ENCODE results near the gene SLC5A4. TPM values are rescaled to one million over a fixed set of nuclear protein-coding genes. Genes with fewer than 3 reads are reported as not detected.
"Not testable (repeated sequence)": the region's sequence is repeated elsewhere in the genome, so short reads cannot be mapped to it uniquely, and the experiment has no call there.

The SLC5A4 gene
- polyA plus RNA-seq, 1 donor, result 2.6 TPM

DNA sequence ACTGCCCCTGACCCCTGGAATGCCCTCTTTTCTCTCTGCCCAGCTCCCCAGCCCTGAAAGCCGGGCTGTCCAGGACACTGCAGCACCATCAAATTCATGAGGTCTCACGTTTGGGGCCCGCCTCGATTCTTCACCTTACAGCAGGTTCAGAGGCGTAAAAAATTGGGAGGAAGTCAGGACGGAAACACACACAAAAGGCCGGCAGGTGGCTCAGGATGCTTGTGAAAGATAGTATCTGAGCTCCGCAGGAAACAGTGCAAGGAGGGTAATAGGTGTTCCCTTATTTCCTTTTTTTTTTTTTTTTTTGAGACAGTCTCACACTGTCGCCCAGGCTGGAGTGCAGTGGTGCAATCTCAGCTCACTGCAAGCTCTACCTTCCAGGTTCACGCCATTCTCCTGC is 54.4 kb downstream of the SLC5A4 start:
- WGBS (ENCODE audit: insufficient coverage, low lambda C conversion rate), result no CpG with 5 or more reads among the region's 10 CpGs
- Histone ChIP-seq H3K27ac (ENCODE audit: low read length) (no peak overlapping the region), H3K36me3 (ENCODE audit: control insufficient read depth, insufficient read depth, low read length) (no peaks in the 10 kb centered on the region), H3K4me3 (ENCODE audit: low read length) (no peak overlapping the region), H3K9me3 (ENCODE audit: control insufficient read depth, low read depth, low read length) (no peaks in the 10 kb centered on the region), H3K4me1 (ENCODE audit: control insufficient read depth, insufficient read depth, low read length) (peaks cover 6% of the 10 kb centered on the region), H3K27me3 (ENCODE audit: control insufficient read depth, insufficient read depth, low read length) (peaks cover 16% of the 10 kb centered on the region)
- no peak for DNase-seq

GRCh38 chr22:32199961-32200360 is 55.2 kb downstream of the SLC5A4 start:
- Histone ChIP-seq H3K4me1 (ENCODE audit: control insufficient read depth, insufficient read depth, low read length) (peaks cover 6% of the 10 kb centered on the region), H3K9me3 (ENCODE audit: control insufficient read depth, low read depth, low read length) (no peaks in the 10 kb centered on the region), H3K27ac (ENCODE audit: low read length) (no peak overlapping the region), H3K27me3 (ENCODE audit: control insufficient read depth, insufficient read depth, low read length) (peaks cover 16% of the 10 kb centered on the region), H3K36me3 (ENCODE audit: control insufficient read depth, insufficient read depth, low read length) (no peaks in the 10 kb centered on the region), H3K4me3 (ENCODE audit: low read length) (no peak overlapping the region)
- DNase-seq, result no peak
- no CpG with 5 or more reads among the region's 7 CpGs for WGBS (ENCODE audit: insufficient coverage, low lambda C conversion rate)

DNA sequence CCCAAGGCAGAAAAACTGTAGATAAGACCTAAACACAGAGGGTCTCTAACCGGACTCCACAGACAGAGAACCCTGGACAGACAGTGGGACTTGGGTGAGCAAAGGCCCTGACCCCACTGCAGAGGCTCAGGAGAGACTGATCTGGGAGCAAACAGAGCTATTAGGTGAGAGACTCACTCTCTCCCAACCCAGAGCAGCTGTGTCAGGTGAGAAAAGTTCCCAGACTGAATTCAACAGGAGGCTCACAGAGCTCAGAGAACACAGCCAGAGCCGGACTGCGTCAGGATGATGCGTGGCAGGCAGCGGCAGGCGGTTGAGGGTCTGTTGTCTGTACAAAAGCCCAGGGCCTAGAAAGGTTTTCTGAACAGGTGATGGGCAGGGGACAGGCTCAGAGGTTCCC is 55.8 kb downstream of the SLC5A4 start:
- no peak overlapping the region for H3K27ac ChIP-seq (ENCODE audit: low read length)

DNA sequence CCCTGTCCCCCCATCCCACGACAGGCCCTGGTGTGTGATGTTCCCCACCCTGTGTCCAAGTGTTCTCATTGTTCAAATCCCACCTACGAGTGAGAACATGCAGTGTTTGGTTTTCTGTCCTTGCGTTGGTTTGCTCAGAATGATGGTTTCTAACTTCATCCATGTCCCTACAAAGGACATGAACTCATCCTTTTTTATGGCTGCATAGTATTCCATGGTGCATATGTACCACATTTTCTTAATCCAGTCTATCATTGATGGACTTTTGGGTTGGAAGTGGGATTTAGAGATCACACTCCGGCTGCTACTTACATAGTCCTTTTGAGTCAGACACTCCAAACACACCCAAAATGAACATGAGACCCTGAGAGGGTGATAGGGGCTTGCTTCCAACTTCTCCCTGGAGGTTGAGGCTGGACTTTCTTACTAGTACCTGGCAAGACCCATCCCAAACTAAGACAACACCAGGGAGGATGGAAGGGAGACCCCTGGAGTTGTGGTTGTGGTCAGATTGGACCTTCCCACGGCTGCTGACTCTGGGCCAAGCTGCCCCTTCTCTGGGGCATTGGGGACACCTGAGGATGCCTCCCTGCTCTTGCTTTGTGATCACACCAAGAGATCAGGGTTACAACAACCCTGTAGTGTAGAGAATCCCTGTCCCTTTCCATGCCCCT is 57.5 kb downstream of the SLC5A4 start:
- WGBS (ENCODE audit: insufficient coverage, low lambda C conversion rate), result no CpG with 5 or more reads among the region's 5 CpGs
- not testable (repeated sequence) for H3K36me3 ChIP-seq (ENCODE audit: control insufficient read depth, insufficient read depth, low read length); H3K4me3 ChIP-seq (ENCODE audit: low read length); DNase-seq; H3K9me3 ChIP-seq (ENCODE audit: control insufficient read depth, low read depth, low read length); H3K27ac ChIP-seq (ENCODE audit: low read length); H3K27me3 ChIP-seq (ENCODE audit: control insufficient read depth, insufficient read depth, low read length); H3K4me1 ChIP-seq (ENCODE audit: control insufficient read depth, insufficient read depth, low read length)

More for the DNA sequence above, 55.8 kb downstream of the SLC5A4 start:
- no peak overlapping the region for H3K4me3 ChIP-seq (ENCODE audit: low read length)
- H3K4me1 ChIP-seq (ENCODE audit: control insufficient read depth, insufficient read depth, low read length), result peaks cover 6% of the 10 kb centered on the region
- peaks cover 16% of the 10 kb centered on the region for H3K27me3 ChIP-seq (ENCODE audit: control insufficient read depth, insufficient read depth, low read length)
- no peaks in the 10 kb centered on the region for H3K36me3 ChIP-seq (ENCODE audit: control insufficient read depth, insufficient read depth, low read length)
- H3K9me3 ChIP-seq (ENCODE audit: control insufficient read depth, low read depth, low read length), result no peaks in the 10 kb centered on the region
- no CpG with 5 or more reads among the region's 6 CpGs for WGBS (ENCODE audit: insufficient coverage, low lambda C conversion rate)
- DNase-seq, result no peak

DNA sequence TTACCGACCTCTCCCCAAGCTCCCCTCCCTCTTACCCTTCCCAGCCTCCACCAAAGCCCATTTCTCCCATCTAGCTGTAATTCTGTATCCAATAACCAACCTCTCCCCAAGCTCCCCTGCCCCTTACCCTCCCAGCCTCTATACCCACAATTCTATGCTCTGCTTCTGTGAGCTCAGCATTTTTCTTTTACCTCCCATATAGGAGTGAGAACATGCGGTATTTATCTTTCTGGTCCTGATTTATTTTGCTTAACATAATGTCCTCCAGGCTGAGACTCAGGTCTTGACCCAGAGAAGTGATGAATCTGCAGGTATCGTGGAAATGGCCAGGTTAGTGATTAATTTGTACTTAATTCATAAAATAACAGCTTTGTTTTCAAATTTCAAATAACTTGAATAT is 59.2 kb downstream of the SLC5A4 start:
- not testable (repeated sequence) for H3K4me1 ChIP-seq (ENCODE audit: control insufficient read depth, insufficient read depth, low read length); H3K27me3 ChIP-seq (ENCODE audit: control insufficient read depth, insufficient read depth, low read length); DNase-seq; H3K27ac ChIP-seq (ENCODE audit: low read length); H3K9me3 ChIP-seq (ENCODE audit: control insufficient read depth, low read depth, low read length); H3K36me3 ChIP-seq (ENCODE audit: control insufficient read depth, insufficient read depth, low read length); H3K4me3 ChIP-seq (ENCODE audit: low read length)
- WGBS (ENCODE audit: insufficient coverage, low lambda C conversion rate), result no CpG with 5 or more reads among the region's 3 CpGs

GRCh38 chr22:32193346-32193745 is 61.8 kb downstream of the SLC5A4 start:
- not testable (repeated sequence) for H3K27ac ChIP-seq (ENCODE audit: low read length); H3K9me3 ChIP-seq (ENCODE audit: control insufficient read depth, low read depth, low read length); H3K36me3 ChIP-seq (ENCODE audit: control insufficient read depth, insufficient read depth, low read length); DNase-seq; H3K4me1 ChIP-seq (ENCODE audit: control insufficient read depth, insufficient read depth, low read length); H3K27me3 ChIP-seq (ENCODE audit: control insufficient read depth, insufficient read depth, low read length); H3K4me3 ChIP-seq (ENCODE audit: low read length)
- no CpG with 5 or more reads among the region's 9 CpGs for WGBS (ENCODE audit: insufficient coverage, low lambda C conversion rate)

DNA sequence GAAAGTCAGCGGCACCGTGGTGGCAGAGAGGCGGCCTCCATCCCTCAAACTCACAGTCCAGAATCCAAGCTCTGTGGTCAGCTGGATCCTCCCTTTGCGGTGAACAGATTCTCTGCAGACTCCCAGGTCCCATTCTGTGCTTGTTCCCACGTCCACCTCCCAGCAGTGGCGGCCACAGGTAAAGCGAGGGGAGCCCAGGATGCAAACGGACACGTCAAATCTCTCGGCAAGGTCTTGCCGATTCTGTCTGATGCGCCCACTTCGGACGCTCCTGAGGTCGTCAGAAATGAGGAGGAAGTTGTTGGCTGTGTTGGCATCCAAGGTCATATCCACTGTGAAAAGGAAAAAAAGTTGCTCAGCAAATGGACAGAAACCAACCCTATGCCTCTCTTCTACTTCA is 64.1 kb downstream of the SLC5A4 start:
- WGBS (ENCODE audit: insufficient coverage, low lambda C conversion rate), result no CpG with 5 or more reads among the region's 15 CpGs
- not testable (repeated sequence) for H3K9me3 ChIP-seq (ENCODE audit: control insufficient read depth, low read depth, low read length); H3K4me3 ChIP-seq (ENCODE audit: low read length); H3K4me1 ChIP-seq (ENCODE audit: control insufficient read depth, insufficient read depth, low read length); DNase-seq; H3K27ac ChIP-seq (ENCODE audit: low read length); H3K27me3 ChIP-seq (ENCODE audit: control insufficient read depth, insufficient read depth, low read length); H3K36me3 ChIP-seq (ENCODE audit: control insufficient read depth, insufficient read depth, low read length)

GRCh38 chr22:32185821-32186220 is 69.3 kb downstream of the SLC5A4 start:
- DNase-seq, result no peak
- Histone ChIP-seq H3K9me3 (ENCODE audit: control insufficient read depth, low read depth, low read length) (no peaks in the 10 kb centered on the region), H3K4me3 (ENCODE audit: low read length) (no peak overlapping the region), H3K27me3 (ENCODE audit: control insufficient read depth, insufficient read depth, low read length) (no peaks in the 10 kb centered on the region), H3K27ac (ENCODE audit: low read length) (no peak overlapping the region), H3K36me3 (ENCODE audit: control insufficient read depth, insufficient read depth, low read length) (no peaks in the 10 kb centered on the region), H3K4me1 (ENCODE audit: control insufficient read depth, insufficient read depth, low read length) (no peaks in the 10 kb centered on the region)
- WGBS (ENCODE audit: insufficient coverage, low lambda C conversion rate), result no CpG with 5 or more reads among the region's 3 CpGs

DNA sequence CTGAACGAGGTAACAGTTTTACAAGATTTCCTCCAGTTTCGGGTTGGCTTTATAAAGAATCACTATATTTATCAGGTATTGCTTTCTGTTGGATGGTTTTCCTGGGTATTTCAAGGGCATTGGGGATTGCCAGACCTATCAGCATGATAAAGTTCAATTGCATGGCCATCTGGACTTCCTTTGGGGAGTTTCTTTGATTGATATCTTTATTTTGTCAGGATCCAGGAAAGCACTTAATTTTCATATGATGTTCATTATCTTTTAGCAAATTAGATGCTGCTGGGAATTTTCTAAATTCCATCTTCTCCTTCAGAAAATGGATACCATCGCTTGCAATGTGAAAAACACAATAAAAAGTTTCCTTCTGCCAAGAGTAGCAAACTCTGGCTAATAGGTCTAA is 71.5 kb downstream of the SLC5A4 start:
- Histone ChIP-seq H3K27me3 (ENCODE audit: control insufficient read depth, insufficient read depth, low read length) (peaks cover 16% of the 10 kb centered on the region), H3K4me1 (ENCODE audit: control insufficient read depth, insufficient read depth, low read length) (no peaks in the 10 kb centered on the region), H3K27ac (ENCODE audit: low read length) (no peak overlapping the region), H3K9me3 (ENCODE audit: control insufficient read depth, low read depth, low read length) (no peaks in the 10 kb centered on the region), H3K4me3 (ENCODE audit: low read length) (no peak overlapping the region), H3K36me3 (ENCODE audit: control insufficient read depth, insufficient read depth, low read length) (no peaks in the 10 kb centered on the region)
- no peak for DNase-seq
- 83% methylated on average over 1 of the region's 3 CpGs for WGBS (ENCODE audit: insufficient coverage, low lambda C conversion rate)

GRCh38 chr22:32181043-32181442 is 74.1 kb downstream of the SLC5A4 start:
- Histone ChIP-seq H3K9me3 (ENCODE audit: control insufficient read depth, low read depth, low read length) (no peaks in the 10 kb centered on the region), H3K27me3 (ENCODE audit: control insufficient read depth, insufficient read depth, low read length) (peaks cover 30% of the 10 kb centered on the region), H3K27ac (ENCODE audit: low read length) (no peak overlapping the region), H3K36me3 (ENCODE audit: control insufficient read depth, insufficient read depth, low read length) (no peaks in the 10 kb centered on the region), H3K4me1 (ENCODE audit: control insufficient read depth, insufficient read depth, low read length) (no peaks in the 10 kb centered on the region), H3K4me3 (ENCODE audit: low read length) (no peak overlapping the region)
- DNase-seq, result no peak
- WGBS (ENCODE audit: insufficient coverage, low lambda C conversion rate), result 80% methylated on average over 1 of the region's 6 CpGs

DNA sequence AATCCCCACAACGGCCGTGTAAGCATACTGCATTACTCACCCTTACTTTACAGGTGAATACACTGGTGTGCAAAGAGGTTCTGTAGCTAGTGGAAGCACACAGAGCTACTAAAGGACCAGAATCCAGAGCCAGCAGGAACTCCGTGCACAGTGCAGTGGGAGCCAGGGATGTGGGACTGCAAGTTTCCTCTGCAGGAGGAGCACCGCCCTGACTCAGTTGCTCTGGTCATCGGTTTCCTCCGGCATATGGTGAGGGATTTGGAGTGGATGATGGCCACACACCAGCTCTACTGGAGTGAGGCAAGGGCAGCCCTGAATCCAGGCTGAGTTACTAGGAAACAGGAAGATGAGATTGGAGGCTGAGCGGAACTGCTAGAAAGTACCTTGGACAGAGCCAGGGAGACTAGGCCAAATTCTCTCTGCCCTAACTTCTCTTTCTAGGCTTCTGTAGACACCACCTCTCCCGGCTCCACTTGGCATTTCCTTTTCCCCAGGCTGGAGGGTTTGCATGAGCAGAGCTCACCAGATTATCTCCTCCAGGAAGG is 77.9 kb downstream of the SLC5A4 start:
- DNase-seq, result no peak
- no peaks in the 10 kb centered on the region for H3K9me3 ChIP-seq (ENCODE audit: control insufficient read depth, low read depth, low read length)
- H3K27me3 ChIP-seq (ENCODE audit: control insufficient read depth, insufficient read depth, low read length), result peaks cover 49% of the 10 kb centered on the region
- no peak overlapping the region for H3K27ac ChIP-seq (ENCODE audit: low read length)
- H3K4me3 ChIP-seq (ENCODE audit: low read length), result no peak overlapping the region
- no peaks in the 10 kb centered on the region for H3K36me3 ChIP-seq (ENCODE audit: control insufficient read depth, insufficient read depth, low read length)
- no peaks in the 10 kb centered on the region for H3K4me1 ChIP-seq (ENCODE audit: control insufficient read depth, insufficient read depth, low read length)
- WGBS (ENCODE audit: insufficient coverage, low lambda C conversion rate), result no CpG with 5 or more reads among the region's 8 CpGs

All from large intestine (tissue), 3 donors.